NCI-H2171 (cell line): ENCODE results near the gene SCIMP.
"Not testable (repeated sequence)": the region's sequence is repeated elsewhere in the genome, so short reads cannot be mapped to it uniquely, and the experiment has no call there.

Experiments used
- DNase-seq: peaks from one replicate; lab custom pipeline; 2025; lab: John Stamatoyannopoulos, UW

Gene SCIMP

DNA sequence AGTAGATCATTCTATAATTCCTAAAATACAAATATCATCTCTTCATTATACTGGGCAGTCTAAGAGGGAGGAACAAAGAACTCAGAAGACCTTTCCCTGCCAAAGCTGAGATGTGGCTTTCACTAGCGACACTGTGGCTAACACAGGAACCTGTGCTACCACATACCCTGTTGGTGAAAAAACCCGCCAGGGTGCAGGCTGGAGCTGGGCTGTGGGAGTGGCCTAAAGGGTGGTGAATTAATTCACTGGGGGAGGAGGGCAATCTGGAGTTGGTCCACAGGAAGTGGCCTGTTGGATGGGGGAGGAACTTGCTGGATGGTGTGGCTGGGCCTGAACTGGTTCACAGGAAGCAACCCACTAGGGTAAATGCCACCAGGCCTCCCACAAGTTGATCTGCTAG lies 50.4 kb downstream of the SCIMP start:
- DNase-seq, result no peak

GRCh38 chr17:5183410-5183793 lies 51.3 kb downstream of the SCIMP start:
- no peak for DNase-seq

GRCh38 chr17:5182597-5183409 lies 51.9 kb downstream of the SCIMP start:
- DNase-seq, result no peak

DNA sequence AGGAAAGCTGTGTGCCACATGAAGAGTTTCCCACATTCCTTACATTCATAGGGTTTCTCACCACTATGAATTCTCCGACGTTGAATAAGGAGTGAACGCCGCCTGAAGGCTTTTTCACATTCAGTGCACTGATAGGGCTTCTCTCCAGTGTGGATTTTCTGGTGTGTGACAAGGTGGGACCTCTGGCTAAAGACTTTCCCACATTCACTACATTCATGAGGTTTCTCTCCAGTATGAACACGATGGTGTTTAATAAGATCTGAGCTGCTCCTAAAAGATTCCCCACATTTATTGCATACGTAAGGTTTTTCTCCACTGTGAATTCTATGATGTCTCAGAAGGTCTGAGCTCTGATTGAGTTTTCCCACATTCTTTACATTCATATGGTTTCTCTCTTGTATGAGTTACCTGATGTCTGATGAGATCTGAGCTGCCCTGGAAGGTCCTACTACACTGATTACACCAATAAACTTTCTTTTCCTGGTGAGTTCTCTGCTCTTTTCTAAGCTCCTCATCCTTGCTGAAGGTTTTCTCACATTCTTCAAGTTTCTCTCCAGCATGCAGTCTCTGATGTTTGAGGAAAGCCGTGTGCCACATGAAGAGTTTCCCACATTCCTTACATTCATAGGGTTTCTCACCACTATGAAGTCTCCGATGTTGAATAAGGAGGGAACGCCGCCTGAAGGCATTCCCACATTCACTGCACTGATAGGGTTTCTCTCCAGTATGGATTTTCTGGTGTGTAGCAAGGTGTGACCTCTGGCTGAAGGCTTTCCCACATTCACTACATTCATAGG lies 53.0 kb downstream of the SCIMP start:
- no peak for DNase-seq

GRCh38 chr17:5179003-5179402 lies 55.7 kb downstream of the SCIMP start:
- no peak for DNase-seq

GRCh38 chr17:5175027-5175426 lies 59.6 kb downstream of the SCIMP start:
- not testable (repeated sequence) for DNase-seq

GRCh38 chr17:5165791-5166564 lies 68.7 kb downstream of the SCIMP start:
- DNase-seq, result not testable (repeated sequence)

DNA sequence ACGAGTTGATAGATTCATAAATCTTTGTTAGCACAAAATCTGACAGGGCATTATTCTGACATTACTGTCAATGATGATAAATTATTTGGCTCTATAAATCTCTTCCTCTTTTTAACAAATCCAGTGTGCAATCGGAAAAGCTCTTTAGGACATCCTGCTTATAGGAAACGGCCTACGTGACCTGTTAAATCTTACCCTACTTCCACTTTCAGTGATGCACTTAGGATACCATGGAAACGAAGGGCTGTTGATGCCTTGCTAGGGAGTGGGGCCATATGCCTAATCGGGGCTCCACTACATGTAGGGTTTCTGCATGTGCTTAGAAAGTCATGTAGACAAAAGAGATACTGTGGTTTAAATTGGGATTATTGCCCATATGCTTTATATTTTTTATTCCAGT lies 70.2 kb downstream of the SCIMP start:
- DNase-seq, result no peak

DNA sequence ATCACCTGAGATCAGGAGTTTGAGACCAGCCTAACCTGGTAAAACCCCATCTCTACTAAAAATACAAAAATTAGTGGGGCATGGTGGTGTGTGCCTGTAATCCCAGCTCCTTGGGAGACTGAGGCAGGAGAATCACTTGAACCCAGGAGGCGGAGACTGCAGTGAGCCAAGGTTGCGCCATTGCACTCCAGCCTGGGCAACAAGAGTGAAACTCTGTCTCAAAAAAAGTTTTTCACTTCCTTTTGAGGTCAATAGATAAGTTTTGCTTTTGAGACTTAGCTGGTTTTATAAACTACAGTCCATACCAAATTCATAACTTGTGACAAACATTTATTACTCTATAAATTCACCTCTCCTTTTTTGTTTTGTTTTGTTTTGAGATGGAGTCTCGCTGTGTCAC lies 72.9 kb downstream of the SCIMP start:
- DNase-seq, result not testable (repeated sequence)

- not testable (repeated sequence) for DNase-seq
These were observed 74.0 kb downstream of the SCIMP start for GRCh38 chr17:5160702-5161101.
